HG02885 (cell line): ENCODE data around the gene MRPS34.
A peak's percentile ranks its signal among the peaks of the same experiment; 100 is the strongest.
"Not testable (repeated sequence)": the region's sequence is repeated elsewhere in the genome, so short reads cannot be mapped to it uniquely, and the experiment has no call there.

ENCODE experiments used
- ATAC-seq: cut with Tn5 transposase; IDR thresholded peaks from one replicate; pipeline ENCODE4 v1.9.1; 2021; ENCODE audit warnings: mild to moderate bottlenecking; ENCODE audit not compliant: unreplicated experiment, poor library complexity

Gene MRPS34

GRCh38 chr16:1772908-1773702, at the start of gene MRPS34:
Gene MRPS34 (minus strand): TSS chr16:1773134. CDS start chr16:1773119, 15 bp downstream.
- peak; percentile 53 for ATAC-seq

GRCh38 chr16:1821861-1822611, 49.1 kb upstream of the MRPS34 start:
- ATAC-seq = no peak

- no peak for ATAC-seq
Measured at GRCh38 chr16:1820946-1821290, 48.0 kb upstream of the MRPS34 start.

GRCh38 chr16:1820096-1820945, 47.4 kb upstream of the MRPS34 start:
- no peak for ATAC-seq

GRCh38 chr16:1819611-1820010, 46.7 kb upstream of the MRPS34 start:
- ATAC-seq = no peak

GRCh38 chr16:1818873-1819525, 46.1 kb upstream of the MRPS34 start:
- no peak for ATAC-seq

GRCh38 chr16:1818204-1818872, 45.4 kb upstream of the MRPS34 start:
- no peak for ATAC-seq

GRCh38 chr16:1817716-1818115, 44.8 kb upstream of the MRPS34 start:
- no peak for ATAC-seq

GRCh38 chr16:1817276-1817589, 44.3 kb upstream of the MRPS34 start:
- no peak for ATAC-seq

- no peak for ATAC-seq
Measured at GRCh38 chr16:1816396-1817275, 43.7 kb upstream of the MRPS34 start.

- no peak for ATAC-seq
Measured at GRCh38 chr16:1815461-1815860, 42.5 kb upstream of the MRPS34 start.

- no peak for ATAC-seq
Measured at GRCh38 chr16:1812732-1813163, 39.8 kb upstream of the MRPS34 start.

GRCh38 chr16:1810536-1810935, 37.6 kb upstream of the MRPS34 start:
- no peak for ATAC-seq

GRCh38 chr16:1810106-1810505, 37.2 kb upstream of the MRPS34 start:
- ATAC-seq = no peak

GRCh38 chr16:1809281-1809801, 36.4 kb upstream of the MRPS34 start:
- ATAC-seq = no peak

- no peak for ATAC-seq
Measured at GRCh38 chr16:1808691-1809090, 35.8 kb upstream of the MRPS34 start.

- no peak for ATAC-seq
Measured at GRCh38 chr16:1807626-1808025, 34.7 kb upstream of the MRPS34 start.

GRCh38 chr16:1800701-1801100, 27.8 kb upstream of the MRPS34 start:
- ATAC-seq = no peak

GRCh38 chr16:1799263-1799662, 26.3 kb upstream of the MRPS34 start:
- not testable (repeated sequence) for ATAC-seq
